Activated T-helper 1 cell treated with Interleukin-2 at 50 U/mL for 16 hours (primary cell): ENCODE results near the gene FBXL7.

ENCODE experiments used
- DNase-seq: peaks from one replicate; pipeline ENCODE4 v3.0.0-alpha.2; 2020; ENCODE audit warnings: low read depth

The FBXL7 gene

GRCh38 chr5:15579193-15579990 lies 79.4 kb downstream of the FBXL7 start:
- no peak for DNase-seq

- DNase-seq: no peak
These were observed 84.5 kb downstream of the FBXL7 start for GRCh38 chr5:15584528-15584927.

GRCh38 chr5:15585128-15585527 lies 85.1 kb downstream of the FBXL7 start:
- DNase-seq: no peak

- DNase-seq: no peak
These were observed 86.0 kb downstream of the FBXL7 start for GRCh38 chr5:15585841-15586591.

GRCh38 chr5:15587916-15588315 lies 87.9 kb downstream of the FBXL7 start:
- no peak for DNase-seq

- no peak for DNase-seq
These were observed 92.7 kb downstream of the FBXL7 start for GRCh38 chr5:15592728-15593127.

GRCh38 chr5:15594977-15595568 lies 95.1 kb downstream of the FBXL7 start:
- no peak for DNase-seq

GRCh38 chr5:15595929-15596328 lies 95.9 kb downstream of the FBXL7 start:
- no peak for DNase-seq

- DNase-seq: no peak
These were observed 97.0 kb downstream of the FBXL7 start for GRCh38 chr5:15596936-15597335.

GRCh38 chr5:15597804-15598203 lies 97.8 kb downstream of the FBXL7 start:
- no peak for DNase-seq

GRCh38 chr5:15598294-15598902 lies 98.4 kb downstream of the FBXL7 start:
- no peak for DNase-seq

- no peak for DNase-seq
These were observed 100.1 kb downstream of the FBXL7 start for GRCh38 chr5:15600035-15600434.

GRCh38 chr5:15601274-15601673 lies 101.3 kb downstream of the FBXL7 start:
- DNase-seq: no peak

- DNase-seq: no peak
These were observed 101.9 kb downstream of the FBXL7 start for GRCh38 chr5:15601853-15602252.

GRCh38 chr5:15604986-15605385 lies 105.0 kb downstream of the FBXL7 start:
- DNase-seq: no peak

- DNase-seq: no peak
These were observed 106.2 kb downstream of the FBXL7 start for GRCh38 chr5:15606197-15606596.

- no peak for DNase-seq
These were observed 107.1 kb downstream of the FBXL7 start for GRCh38 chr5:15607076-15607475.

GRCh38 chr5:15609076-15609725 lies 109.2 kb downstream of the FBXL7 start:
- no peak for DNase-seq

- DNase-seq: no peak
These were observed 110.2 kb downstream of the FBXL7 start for GRCh38 chr5:15610216-15610615.

GRCh38 chr5:15611008-15611407 lies 111.0 kb downstream of the FBXL7 start:
- no peak for DNase-seq

- no peak for DNase-seq
These were observed 113.1 kb downstream of the FBXL7 start for GRCh38 chr5:15612915-15613635.
